CD4-positive, alpha-beta T cell treated with Interleukin-4 for 4 hours (primary cell): ENCODE data around the gene MAN1C1.
"Not testable (repeated sequence)": the region's sequence is repeated elsewhere in the genome, so short reads cannot be mapped to it uniquely, and the experiment has no call there.

Experiments used
- DNase-seq: peaks from one replicate; pipeline ENCODE4 v3.0.0-alpha.2; 2020

The MAN1C1 gene

GRCh38 chr1:25682059-25682601, 65.5 kb downstream of the MAN1C1 start:
- no peak for DNase-seq

- no peak for DNase-seq
Measured at GRCh38 chr1:25683177-25683576, 66.6 kb downstream of the MAN1C1 start.

GRCh38 chr1:25683731-25684130, 67.1 kb downstream of the MAN1C1 start:
- no peak for DNase-seq

GRCh38 chr1:25684216-25684965, 67.8 kb downstream of the MAN1C1 start:
- no peak for DNase-seq

GRCh38 chr1:25685211-25685750, 68.7 kb downstream of the MAN1C1 start:
- DNase-seq, result no peak

GRCh38 chr1:25685938-25686665, 69.5 kb downstream of the MAN1C1 start:
- no peak for DNase-seq

- DNase-seq, result no peak
Measured at GRCh38 chr1:25687221-25688017, 70.8 kb downstream of the MAN1C1 start.

- DNase-seq, result no peak
Measured at GRCh38 chr1:25688390-25689119, 72.0 kb downstream of the MAN1C1 start.

GRCh38 chr1:25689686-25690381, 73.2 kb downstream of the MAN1C1 start:
- DNase-seq, result no peak

GRCh38 chr1:25690396-25690956, 73.9 kb downstream of the MAN1C1 start:
- no peak for DNase-seq

- no peak for DNase-seq
Measured at GRCh38 chr1:25691211-25691610, 74.6 kb downstream of the MAN1C1 start.

GRCh38 chr1:25692560-25692959, 76.0 kb downstream of the MAN1C1 start:
- DNase-seq, result no peak

GRCh38 chr1:25694167-25695007, 77.8 kb downstream of the MAN1C1 start:
- no peak for DNase-seq

- no peak for DNase-seq
Measured at GRCh38 chr1:25695090-25695770, 78.6 kb downstream of the MAN1C1 start.

- no peak for DNase-seq
Measured at GRCh38 chr1:25695771-25696311, 79.2 kb downstream of the MAN1C1 start.

GRCh38 chr1:25696643-25697042, 80.1 kb downstream of the MAN1C1 start:
- DNase-seq, result not testable (repeated sequence)

GRCh38 chr1:25697435-25698217, 81.0 kb downstream of the MAN1C1 start:
- no peak for DNase-seq

GRCh38 chr1:25698252-25698651, 81.7 kb downstream of the MAN1C1 start:
- peak; percentile 25 for DNase-seq
